GM18951 (cell line): Measurements from ENCODE around the gene EXOC4.

ENCODE experiments used
- POLR2A ChIP-seq: IDR thresholded peaks from 4 replicates; pipeline ENCODE4 v1.6.1; 2011; ENCODE audit warnings: mild to moderate bottlenecking; ENCODE audit not compliant: insufficient read length, insufficient read depth; ENCODE audit errors: extremely low read depth
- in situ Hi-C: fragments of 300-500 bp; cut with MboI; formaldehyde crosslinking; loops from one replicate; pipeline ENCODE4 v1.12.0; 2022; ENCODE audit warnings: low sequenced_read_pairs, mixed read lengths, inconsistent platforms; ENCODE audit not compliant: unreplicated experiment

EXOC4 gene

DNA sequence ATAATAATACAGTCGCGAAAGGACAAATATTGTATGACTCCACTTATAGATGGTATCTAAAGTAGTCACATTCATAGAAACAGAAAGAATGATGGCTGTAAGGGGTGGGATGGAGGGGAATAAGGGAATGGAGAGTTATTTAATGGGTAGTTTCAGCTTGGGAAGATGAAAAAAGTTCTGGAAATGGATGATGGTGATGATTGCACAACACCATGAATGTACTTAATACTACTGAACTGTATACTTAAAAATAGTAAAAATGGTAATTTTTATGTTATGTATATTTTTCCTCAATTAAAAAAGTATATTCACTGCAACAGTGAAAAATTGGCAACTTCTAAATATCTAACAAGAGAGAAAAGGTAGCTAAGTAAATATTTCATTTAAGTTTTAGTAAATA lies 265.8 kb downstream of the EXOC4 start:
- TF ChIP-seq POLR2A = no peak
- in situ Hi-C loops = no loop called here

DNA sequence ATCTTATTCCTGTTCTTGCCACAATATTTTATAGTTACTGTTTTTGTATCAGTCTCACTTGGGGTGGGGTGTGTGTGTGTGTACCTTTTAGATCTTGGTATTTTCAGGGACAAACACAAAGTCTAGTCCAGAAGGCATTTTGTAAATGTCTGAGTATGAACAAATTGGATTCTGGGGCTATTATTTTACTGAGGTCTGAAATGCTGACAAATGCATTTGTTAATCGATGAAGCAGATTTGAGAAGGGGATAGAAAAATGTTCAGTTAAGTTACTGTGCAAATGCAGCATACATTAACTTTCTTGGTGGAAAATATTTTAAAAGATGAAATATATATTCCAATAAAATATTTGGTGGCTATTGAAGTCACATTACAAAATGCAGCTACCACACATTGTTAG lies 267.4 kb downstream of the EXOC4 start:
- in situ Hi-C loops = no loop called here
- no peak for TF ChIP-seq POLR2A

DNA sequence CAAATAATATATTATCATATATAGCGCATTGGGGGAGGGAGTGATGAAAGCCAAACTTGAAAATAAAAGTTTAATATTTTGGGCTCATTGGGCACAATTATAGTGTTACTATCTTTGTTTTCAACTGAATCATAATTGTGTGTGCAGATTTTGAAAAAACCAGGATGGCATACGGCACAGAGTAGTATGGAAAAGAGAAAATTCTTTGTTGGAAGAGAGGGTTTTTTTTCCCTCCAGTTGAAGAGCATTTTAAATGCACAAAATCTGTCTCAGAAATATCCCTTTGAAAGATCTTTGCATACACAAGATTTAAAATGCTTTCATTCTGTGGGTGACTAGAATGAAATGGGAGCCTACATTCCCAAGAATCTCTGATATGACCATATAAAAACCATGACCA lies 269.6 kb downstream of the EXOC4 start:
- in situ Hi-C loops = no loop called here
- no peak for TF ChIP-seq POLR2A

DNA sequence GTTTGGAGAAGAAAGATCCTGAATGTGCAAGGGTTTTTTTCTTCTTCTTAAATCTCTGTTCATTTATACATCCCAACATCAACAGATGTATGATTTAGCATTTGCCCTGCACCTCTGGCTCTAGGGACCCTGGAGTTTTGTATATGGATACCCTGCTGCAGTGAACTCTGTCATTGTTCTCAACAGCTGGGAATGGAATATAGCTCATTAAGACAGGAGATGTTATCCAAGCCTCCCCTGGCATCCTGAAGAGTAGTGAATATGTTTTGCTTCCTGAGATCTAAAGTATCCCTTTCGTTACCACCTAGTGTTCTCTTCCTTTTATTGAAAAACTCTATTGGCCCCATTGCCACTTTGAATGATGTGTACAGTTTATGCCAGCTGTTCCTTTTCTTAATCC lies 275.9 kb downstream of the EXOC4 start:
- no peak for TF ChIP-seq POLR2A
- in situ Hi-C loops = no loop called here

DNA sequence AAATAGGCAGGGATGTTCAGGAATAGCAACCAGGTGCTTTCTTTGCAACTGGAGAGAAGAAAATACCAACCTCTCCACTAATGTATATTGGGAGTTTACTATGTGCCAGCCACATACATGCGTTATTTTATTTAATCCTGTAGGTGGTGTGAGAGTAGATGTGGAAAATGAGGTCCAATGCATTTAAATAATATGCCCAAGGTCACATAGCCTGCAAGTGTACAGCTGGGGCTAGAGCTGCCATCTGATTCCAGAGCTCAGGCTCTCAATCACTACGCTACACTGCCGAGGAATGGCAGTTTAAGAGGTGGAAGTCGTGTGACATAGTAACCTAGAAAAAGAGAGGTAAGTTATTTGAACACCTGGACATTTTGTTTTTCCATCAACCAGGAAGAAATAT lies 277.0 kb downstream of the EXOC4 start:
- in situ Hi-C loops = no loop called here
- TF ChIP-seq POLR2A = no peak

DNA sequence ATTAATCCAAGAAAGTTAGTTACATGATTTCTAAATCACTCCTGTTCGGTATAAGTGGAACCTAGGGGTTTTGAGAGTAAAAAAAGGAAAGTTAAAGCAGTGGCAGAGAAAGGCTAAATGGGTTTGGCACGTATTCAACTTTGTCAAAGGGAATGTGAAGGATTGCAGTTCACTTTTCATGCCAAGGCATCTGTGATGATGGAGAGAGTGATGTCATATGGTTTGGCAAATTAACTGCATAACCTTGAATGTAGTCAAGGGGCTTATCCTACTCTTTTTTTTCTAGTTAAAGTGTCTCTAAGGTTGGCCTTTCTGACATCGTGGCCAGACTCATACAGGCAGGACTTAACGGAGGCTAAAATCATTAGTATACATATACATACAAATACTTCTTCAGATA lies 277.8 kb downstream of the EXOC4 start:
- in situ Hi-C loops = no loop called here
- no peak for TF ChIP-seq POLR2A

DNA sequence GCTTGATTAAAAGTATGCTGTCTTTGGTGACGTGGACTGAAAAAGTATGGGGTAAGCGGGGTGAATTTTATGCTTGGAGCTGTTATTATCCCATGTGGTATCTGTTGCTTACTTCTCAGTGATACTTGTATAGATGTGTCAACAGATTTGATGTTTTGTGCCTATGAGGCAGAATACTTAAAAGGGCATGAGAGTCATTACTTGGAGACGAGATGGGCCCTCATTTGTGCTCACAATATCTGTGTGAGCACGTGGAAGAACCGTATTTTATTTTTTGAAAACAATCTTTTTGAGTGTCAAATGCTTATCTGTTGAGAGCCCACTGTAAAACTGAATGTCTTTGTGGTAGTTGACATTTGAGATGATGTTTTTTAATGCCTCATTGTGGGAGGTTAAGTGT lies 281.9 kb downstream of the EXOC4 start:
- in situ Hi-C loops = no loop called here

DNA sequence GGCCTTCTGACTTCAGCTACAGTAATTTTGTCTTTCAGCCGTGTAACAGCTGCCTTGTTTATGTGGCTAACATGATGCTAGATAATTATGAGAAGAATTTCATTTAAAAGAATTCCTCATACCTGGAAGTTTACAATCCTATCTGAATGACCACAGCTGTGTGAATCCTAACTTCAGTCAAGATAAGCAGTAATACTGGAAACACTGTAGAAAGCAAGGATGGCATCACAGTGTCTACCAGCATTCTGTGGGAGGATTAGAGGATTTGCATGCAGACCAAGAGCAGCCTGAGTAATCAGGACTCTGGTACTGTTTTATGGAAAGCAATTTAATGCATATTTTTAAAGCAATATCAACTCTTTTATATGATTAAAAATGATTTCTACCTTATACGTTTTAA lies 282.4 kb downstream of the EXOC4 start:
- in situ Hi-C loops = no loop called here
- no peak for TF ChIP-seq POLR2A

More for the DNA sequence above, 281.9 kb downstream of the EXOC4 start:
- TF ChIP-seq POLR2A = no peak

DNA sequence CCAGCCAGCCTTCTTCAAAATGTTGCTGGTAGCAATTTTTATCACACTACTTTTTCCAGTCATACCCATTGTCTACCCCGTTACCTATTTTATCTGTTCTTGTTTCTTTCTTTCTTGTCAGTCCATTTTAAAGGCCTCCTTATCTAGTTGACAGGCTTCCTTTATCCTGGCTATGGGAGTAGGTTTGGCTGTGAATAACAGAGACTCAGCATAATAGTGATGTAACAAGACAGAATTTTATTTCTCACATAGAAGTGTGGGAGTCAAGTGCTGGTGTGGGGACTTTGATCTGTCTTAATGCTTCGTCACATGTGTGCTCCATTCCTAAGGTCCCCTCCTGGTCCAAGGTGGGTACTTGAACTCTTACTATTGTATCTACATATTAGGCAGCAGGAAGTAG lies 283.6 kb downstream of the EXOC4 start:
- in situ Hi-C loops = no loop called here
- no peak for TF ChIP-seq POLR2A

DNA sequence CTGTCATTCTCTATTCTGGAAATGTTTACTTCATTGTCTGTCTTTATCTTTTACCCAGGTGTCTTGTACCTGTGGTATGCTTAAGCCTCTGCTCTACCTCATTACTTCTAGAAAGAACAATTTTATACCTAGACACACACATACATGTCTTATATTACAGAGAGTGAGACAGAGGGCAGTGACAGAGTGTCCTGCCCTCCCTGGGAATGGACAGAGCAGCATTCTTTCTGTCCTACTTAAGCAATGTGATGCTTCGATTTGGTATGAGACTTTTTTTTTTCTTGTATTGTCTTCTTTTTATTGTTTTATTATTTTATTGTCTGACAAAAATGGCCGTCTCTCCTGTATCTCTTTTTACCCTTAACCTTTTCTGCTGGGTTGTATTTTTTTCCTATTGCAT lies 286.1 kb downstream of the EXOC4 start:
- in situ Hi-C loops = no loop called here
- no peak for TF ChIP-seq POLR2A

DNA sequence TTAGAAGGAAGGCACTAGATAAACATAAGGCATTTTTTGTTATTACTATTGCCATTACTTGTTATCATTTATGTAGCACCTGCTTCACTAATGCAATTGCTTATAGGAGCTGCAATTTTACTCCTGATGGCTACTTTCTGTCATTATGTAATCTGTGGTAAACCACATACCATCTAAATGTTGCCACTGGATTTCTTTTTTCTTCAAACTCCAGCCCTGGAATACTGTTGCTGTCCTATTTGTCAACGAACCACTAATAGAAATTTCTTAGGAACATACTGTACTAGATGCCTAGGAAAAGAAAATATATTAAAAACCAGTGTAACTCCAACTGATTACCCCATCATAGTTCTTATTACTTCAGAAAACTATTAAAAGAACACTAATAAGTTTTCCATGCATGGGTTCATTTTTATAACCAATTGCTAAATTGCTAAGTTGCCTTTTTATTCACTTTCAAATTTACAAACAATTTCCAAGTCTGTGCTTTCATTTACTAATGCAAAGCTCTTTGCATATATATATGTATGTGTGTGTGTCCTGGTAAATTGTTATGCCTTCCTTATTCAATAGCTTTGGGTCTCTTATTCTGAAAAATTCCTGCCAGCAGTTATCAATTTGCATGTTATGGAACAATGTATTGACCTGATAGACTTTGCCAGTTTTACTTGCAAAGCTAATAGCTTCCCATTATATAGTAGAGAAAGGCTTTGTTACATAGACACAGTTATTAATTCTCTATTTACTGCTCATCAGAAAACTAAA lies 287.4 kb downstream of the EXOC4 start:
- in situ Hi-C loops = no loop called here
- no peak for TF ChIP-seq POLR2A

DNA sequence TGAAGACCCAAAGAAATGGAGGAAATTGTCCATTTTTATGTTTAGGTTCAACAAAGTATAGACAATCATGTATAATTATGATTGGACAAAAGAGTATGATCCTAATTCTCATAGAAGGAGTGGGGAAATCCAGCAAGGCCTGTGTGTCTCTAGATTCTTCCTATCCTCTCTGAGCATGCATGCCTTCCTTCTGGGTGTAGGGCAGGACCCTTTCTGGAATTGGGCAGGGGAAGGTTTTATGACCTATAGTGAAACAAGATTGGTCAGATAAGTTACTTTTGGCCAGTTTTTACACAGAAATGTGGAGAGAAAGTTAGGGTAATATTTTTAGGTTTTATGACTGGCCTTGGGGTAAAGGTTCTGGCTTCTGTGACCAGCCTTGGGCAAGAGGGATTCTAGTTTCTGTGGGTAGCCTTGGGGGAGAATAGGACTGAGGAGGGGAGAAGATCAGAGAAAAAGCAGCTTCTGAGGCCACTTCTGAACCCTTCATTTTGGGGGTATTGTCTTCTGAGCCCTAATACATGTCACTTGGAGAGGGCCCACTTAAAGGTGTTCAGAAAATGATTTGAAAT lies 289.4 kb downstream of the EXOC4 start:
- in situ Hi-C loops = no loop called here
- no peak for TF ChIP-seq POLR2A

DNA sequence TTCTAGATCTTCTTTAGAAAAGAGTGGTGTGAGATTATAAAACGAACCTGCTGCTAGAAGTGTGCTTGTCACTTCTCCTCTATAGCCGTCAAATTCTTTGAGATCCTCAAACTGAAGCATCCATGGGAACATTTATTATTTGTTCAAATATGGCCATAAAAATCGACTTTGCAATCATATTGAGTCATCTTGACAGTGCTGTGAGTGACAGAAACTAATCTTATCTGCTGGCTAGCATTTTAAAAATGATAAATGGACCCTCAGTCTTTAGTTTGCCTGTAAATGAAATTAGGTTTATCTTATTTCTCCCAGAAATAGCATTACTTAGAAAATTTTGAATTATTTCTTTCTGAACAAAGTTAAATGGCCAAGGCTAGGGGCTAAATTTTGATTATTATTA lies 290.8 kb downstream of the EXOC4 start:
- TF ChIP-seq POLR2A = no peak
- in situ Hi-C loops = no loop called here

DNA sequence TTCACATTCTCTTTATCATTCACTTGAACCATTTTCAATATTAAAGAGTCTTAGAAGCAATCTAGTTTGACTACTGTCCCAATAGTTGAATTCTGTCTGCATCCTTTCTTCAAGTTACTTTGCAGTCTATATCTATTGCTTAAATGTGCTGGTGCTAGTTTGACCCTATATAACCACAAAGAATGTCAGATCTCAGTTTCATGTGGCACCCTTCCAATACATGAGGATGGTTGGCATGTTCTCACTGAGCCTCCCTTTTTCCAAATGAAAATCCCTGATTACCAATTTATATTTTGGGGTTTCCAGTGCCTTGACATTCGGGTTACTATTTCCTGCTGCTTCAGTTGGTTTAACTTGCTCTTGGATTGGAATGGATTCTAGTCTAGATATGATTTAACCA lies 292.7 kb downstream of the EXOC4 start:
- TF ChIP-seq POLR2A = no peak
- in situ Hi-C loops = no loop called here

DNA sequence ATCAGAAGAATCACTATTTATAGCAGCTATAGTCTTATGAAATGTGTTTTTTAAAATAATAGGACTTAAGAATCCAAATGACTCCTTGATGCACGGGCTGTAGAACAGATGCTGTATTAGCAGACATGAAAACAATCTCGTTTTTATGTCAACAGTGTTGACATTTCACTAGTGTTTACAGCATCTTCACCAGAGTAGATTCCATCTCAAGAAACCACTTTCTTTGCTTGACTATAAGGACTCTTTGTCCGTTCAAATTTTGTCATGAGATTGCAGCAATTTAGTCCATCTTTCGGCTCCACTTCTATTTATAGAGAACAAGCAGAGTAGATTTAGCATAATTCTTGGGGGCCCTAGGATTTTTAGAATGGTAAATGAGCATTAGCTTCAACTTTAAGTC lies 295.1 kb downstream of the EXOC4 start:
- in situ Hi-C loops = no loop called here
- no peak for TF ChIP-seq POLR2A

DNA sequence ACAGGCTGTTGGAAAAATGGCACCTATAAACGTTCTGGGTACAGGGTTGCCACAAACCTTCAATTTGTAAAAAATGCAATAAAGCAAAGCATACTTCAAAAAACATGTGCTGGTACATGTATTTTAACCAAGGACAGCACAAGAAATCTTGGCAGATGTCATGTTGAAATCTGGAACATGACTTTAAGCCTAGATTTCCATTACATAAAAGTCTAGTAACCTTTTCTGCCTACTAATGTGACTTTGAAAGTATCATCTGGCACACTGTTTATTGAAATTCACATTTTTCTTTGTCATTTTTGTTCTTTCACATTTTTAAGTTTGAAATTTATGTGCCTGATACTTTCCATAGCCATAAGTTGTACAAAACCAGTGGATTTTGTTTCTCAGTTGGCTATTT lies 296.8 kb downstream of the EXOC4 start:
- TF ChIP-seq POLR2A = no peak
- in situ Hi-C loops = no loop called here
